ENCODE results near the gene LMCD1. TPM values are rescaled to one million over a fixed set of nuclear protein-coding genes. Genes with fewer than 3 reads are reported as not detected.

LMCD1 gene
- total RNA-seq, 3 donors from 2014 or later (not counting 1 experiment from before 2014, with no cell fraction given) = not detected

DNA sequence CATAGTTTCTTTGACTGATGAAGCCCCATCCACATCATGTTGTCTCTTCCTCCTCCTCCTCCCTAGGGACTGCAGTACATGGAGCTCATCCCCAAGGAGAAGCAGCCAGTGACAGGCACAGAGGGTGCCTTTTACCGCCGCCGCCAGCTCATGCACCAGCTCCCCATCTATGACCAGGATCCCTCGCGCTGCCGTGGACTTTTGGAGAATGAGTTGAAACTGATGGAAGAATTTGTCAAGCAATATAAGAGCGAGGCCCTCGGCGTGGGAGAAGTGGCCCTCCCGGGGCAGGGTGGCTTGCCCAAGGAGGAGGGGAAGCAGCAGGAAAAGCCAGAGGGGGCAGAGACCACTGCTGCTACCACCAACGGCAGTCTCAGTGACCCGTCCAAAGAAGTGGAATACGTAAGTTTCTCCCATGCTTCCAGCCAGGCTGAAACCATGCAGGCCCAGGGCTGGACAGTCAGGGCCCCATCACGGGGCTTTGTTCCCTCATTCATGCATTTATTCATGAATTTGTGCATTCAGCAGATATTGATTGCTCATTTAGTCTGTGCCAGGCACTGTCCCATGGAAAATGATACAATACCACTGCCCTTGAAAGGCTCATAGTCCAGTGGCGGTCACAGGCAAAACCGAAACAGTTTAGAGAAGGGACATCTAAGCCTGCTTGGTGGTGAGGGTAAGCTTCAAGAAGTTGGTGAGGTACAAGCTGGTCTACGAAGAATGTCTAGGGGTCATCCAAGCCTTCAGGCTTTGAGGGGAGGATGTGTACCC, 47.1 kb downstream of the LMCD1 start:
- Histone ChIP-seq H3K9me3 (ENCODE audit: control insufficient read depth, insufficient read depth, low read length) (no peaks in the 10 kb centered on the region), H3K27me3 (ENCODE audit: control insufficient read depth, insufficient read depth, low read length) (no peaks in the 10 kb centered on the region), H3K36me3 (ENCODE audit: control insufficient read depth, insufficient read depth, low read length) (no peaks in the 10 kb centered on the region), H3K27ac (ENCODE audit: low read length) (no peak overlapping the region), H3K4me3 (ENCODE audit: low read length) (no peak overlapping the region), H3K4me1 (ENCODE audit: control insufficient read depth, insufficient read depth, low read length) (no peaks in the 10 kb centered on the region)
- Mint-ChIP-seq H3K36me3 (no peaks in the 10 kb centered on the region), H3K27ac (no peak overlapping the region), H3K4me3 (no peak overlapping the region), H3K4me1 (no peaks in the 10 kb centered on the region), H3K27me3 (ENCODE audit: low read depth in 2 of 2) (no peaks in the 10 kb centered on the region), H3K9me3 (no peaks in the 10 kb centered on the region)
- no peak for ATAC-seq
- intact Hi-C loops (cut with micrococcal nuclease) = no loop called here
- no peak for DNase-seq
- TF ChIP-seq, protein P1, sequence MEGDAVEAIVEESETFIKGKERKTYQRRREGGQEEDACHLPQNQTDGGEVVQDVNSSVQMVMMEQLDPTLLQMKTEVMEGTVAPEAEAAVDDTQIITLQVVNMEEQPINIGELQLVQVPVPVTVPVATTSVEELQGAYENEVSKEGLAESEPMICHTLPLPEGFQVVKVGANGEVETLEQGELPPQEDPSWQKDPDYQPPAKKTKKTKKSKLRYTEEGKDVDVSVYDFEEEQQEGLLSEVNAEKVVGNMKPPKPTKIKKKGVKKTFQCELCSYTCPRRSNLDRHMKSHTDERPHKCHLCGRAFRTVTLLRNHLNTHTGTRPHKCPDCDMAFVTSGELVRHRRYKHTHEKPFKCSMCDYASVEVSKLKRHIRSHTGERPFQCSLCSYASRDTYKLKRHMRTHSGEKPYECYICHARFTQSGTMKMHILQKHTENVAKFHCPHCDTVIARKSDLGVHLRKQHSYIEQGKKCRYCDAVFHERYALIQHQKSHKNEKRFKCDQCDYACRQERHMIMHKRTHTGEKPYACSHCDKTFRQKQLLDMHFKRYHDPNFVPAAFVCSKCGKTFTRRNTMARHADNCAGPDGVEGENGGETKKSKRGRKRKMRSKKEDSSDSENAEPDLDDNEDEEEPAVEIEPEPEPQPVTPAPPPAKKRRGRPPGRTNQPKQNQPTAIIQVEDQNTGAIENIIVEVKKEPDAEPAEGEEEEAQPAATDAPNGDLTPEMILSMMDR (IDR thresholded peaks at IDR 0.05) = no peak
- WGBS (ENCODE audit: insufficient coverage) = 92% methylated on average over 17 of the region's 17 CpGs

DNA sequence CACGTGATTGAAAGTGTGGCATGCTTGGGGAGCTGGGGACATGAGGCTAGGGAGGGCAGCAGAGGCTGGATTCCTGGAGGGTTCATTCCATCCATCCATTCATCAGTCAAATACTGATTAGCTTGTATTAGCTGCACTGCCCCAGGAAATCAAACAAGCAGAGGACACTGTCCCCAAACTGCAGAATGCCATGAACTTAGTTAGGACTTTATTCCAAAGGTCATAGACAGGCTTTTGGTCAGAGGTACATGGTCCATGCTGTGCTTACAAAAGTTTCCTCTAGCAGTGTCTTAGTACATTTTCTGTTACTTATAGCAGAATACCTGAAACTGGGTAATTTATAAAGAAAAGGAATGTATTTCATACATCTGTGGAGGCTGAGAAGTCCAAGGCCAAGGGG, 47.7 kb downstream of the LMCD1 start:
- H3K27me3 ChIP-seq (ENCODE audit: control insufficient read depth, insufficient read depth, low read length) = no peaks in the 10 kb centered on the region
- H3K36me3 ChIP-seq (ENCODE audit: control insufficient read depth, insufficient read depth, low read length) = no peaks in the 10 kb centered on the region
- no peak overlapping the region for H3K27ac ChIP-seq (ENCODE audit: low read length)
- no peaks in the 10 kb centered on the region for H3K27me3 Mint-ChIP-seq (ENCODE audit: low read depth in 2 of 2)
- intact Hi-C loops (cut with micrococcal nuclease) = no loop called here
- H3K4me3 ChIP-seq (ENCODE audit: low read length) = no peak overlapping the region
- H3K9me3 Mint-ChIP-seq = no peaks in the 10 kb centered on the region
- ATAC-seq = no peak
- DNase-seq = no peak
- 75% methylated on average over 1 of the region's 1 CpG for WGBS (ENCODE audit: insufficient coverage)
- H3K4me1 Mint-ChIP-seq = no peaks in the 10 kb centered on the region
- no peaks in the 10 kb centered on the region for H3K9me3 ChIP-seq (ENCODE audit: control insufficient read depth, insufficient read depth, low read length)
- H3K4me3 Mint-ChIP-seq = no peak overlapping the region
- TF ChIP-seq, protein P1 (IDR thresholded peaks at IDR 0.05) = no peak
- no peaks in the 10 kb centered on the region for H3K4me1 ChIP-seq (ENCODE audit: control insufficient read depth, insufficient read depth, low read length)
- no peaks in the 10 kb centered on the region for H3K36me3 Mint-ChIP-seq
- no peak overlapping the region for H3K27ac Mint-ChIP-seq

DNA sequence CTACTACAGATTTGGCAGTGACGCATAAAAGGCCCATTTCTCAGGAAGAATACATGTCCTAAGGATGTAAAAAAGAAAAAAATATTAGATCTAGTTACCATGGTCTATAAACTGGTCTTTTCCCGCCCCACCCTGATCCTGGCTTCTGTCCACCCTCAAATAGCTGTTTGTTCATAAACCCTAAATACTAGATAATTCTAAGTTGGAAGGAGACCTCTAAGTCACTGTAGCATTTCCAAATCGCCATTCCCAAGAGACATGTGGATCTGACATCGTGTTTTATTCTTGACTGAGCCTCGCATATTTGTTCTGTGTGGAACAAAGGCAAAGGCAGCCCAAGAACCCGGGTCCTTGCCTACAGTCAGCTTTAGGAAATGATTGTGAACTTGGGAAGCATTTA, 49.0 kb downstream of the LMCD1 start:
- no peak overlapping the region for H3K4me3 Mint-ChIP-seq
- no peaks in the 10 kb centered on the region for H3K4me1 Mint-ChIP-seq
- no peaks in the 10 kb centered on the region for H3K4me1 ChIP-seq (ENCODE audit: control insufficient read depth, insufficient read depth, low read length)
- H3K27me3 Mint-ChIP-seq (ENCODE audit: low read depth in 2 of 2) = no peaks in the 10 kb centered on the region
- no peak overlapping the region for H3K27ac ChIP-seq (ENCODE audit: low read length)
- DNase-seq = no peak
- intact Hi-C loops (cut with micrococcal nuclease) = no loop called here
- H3K9me3 Mint-ChIP-seq = no peaks in the 10 kb centered on the region
- no peaks in the 10 kb centered on the region for H3K36me3 ChIP-seq (ENCODE audit: control insufficient read depth, insufficient read depth, low read length)
- H3K27ac Mint-ChIP-seq = no peak overlapping the region
- H3K4me3 ChIP-seq (ENCODE audit: low read length) = no peak overlapping the region
- 87% methylated on average over 6 of the region's 6 CpGs for WGBS (ENCODE audit: insufficient coverage)
- ATAC-seq = no peak
- H3K27me3 ChIP-seq (ENCODE audit: control insufficient read depth, insufficient read depth, low read length) = no peaks in the 10 kb centered on the region
- no peaks in the 10 kb centered on the region for H3K9me3 ChIP-seq (ENCODE audit: control insufficient read depth, insufficient read depth, low read length)
- TF ChIP-seq, protein P1 (IDR thresholded peaks at IDR 0.05) = no peak
- H3K36me3 Mint-ChIP-seq = no peaks in the 10 kb centered on the region
